NOMO-1 treated with DMSO at 0.1 percent for 48 hours (cell line): Measurements from ENCODE around the gene TGM6.
"Not testable (repeated sequence)": the region's sequence is repeated elsewhere in the genome, so short reads cannot be mapped to it uniquely, and the experiment has no call there.

Experiments used
- DNase-seq: peaks from one replicate; lab custom pipeline; 2025; ENCODE audit not compliant: unreplicated experiment; lab: John Stamatoyannopoulos, UW

The TGM6 gene

GRCh38 chr20:2397595-2398145, 17.0 kb downstream of the TGM6 start:
- no peak for DNase-seq

- DNase-seq: peak; percentile 64
Observed at GRCh38 chr20:2398449-2398848, 17.7 kb downstream of the TGM6 start.

GRCh38 chr20:2399390-2399789, 18.7 kb downstream of the TGM6 start:
- DNase-seq: no peak

GRCh38 chr20:2400290-2400689, 19.6 kb downstream of the TGM6 start:
- DNase-seq: no peak

- DNase-seq: no peak
Observed at GRCh38 chr20:2401527-2401926, 20.8 kb downstream of the TGM6 start.

GRCh38 chr20:2402271-2402980, 21.7 kb downstream of the TGM6 start:
- peak; percentile 7 for DNase-seq

GRCh38 chr20:2403291-2404052, 22.8 kb downstream of the TGM6 start:
- no peak for DNase-seq

- no peak for DNase-seq
Observed at GRCh38 chr20:2405693-2406065, 25.0 kb downstream of the TGM6 start.

- not testable (repeated sequence) for DNase-seq
Observed at GRCh38 chr20:2407355-2407754, 26.7 kb downstream of the TGM6 start.

- DNase-seq: no peak
Observed at GRCh38 chr20:2408111-2408510, 27.4 kb downstream of the TGM6 start.

GRCh38 chr20:2416541-2417212, 36.0 kb downstream of the TGM6 start:
- no peak for DNase-seq

GRCh38 chr20:2417213-2417541, 36.5 kb downstream of the TGM6 start:
- DNase-seq: no peak

- no peak for DNase-seq
Observed at GRCh38 chr20:2418388-2418787, 37.7 kb downstream of the TGM6 start.

- DNase-seq: no peak
Observed at GRCh38 chr20:2420510-2420909, 39.8 kb downstream of the TGM6 start.

- DNase-seq: no peak
Observed at GRCh38 chr20:2421247-2421646, 40.5 kb downstream of the TGM6 start.

GRCh38 chr20:2429051-2429450, 48.4 kb downstream of the TGM6 start:
- DNase-seq: no peak

- DNase-seq: no peak
Observed at GRCh38 chr20:2430538-2430937, 49.8 kb downstream of the TGM6 start.

- no peak for DNase-seq
Observed at GRCh38 chr20:2431185-2431584, 50.5 kb downstream of the TGM6 start.

GRCh38 chr20:2446845-2447244, 66.1 kb downstream of the TGM6 start:
- peak; percentile 36 for DNase-seq

- no peak for DNase-seq
Observed at GRCh38 chr20:2449386-2449785, 68.7 kb downstream of the TGM6 start.

- DNase-seq: no peak
Observed at GRCh38 chr20:2451422-2451821, 70.7 kb downstream of the TGM6 start.
